GM21390 (cell line): ENCODE results near the gene GPR173.
A peak's percentile ranks its signal among the peaks of the same experiment; 100 is the strongest.

Experiments
- ATAC-seq: cut with Tn5 transposase; IDR thresholded peaks from one replicate; pipeline ENCODE4 v1.9.1; 2021; ENCODE audit not compliant: unreplicated experiment

The GPR173 gene

GRCh38 chrX:53088136-53088974 is 39.8 kb downstream of the GPR173 start:
- ATAC-seq = no peak

GRCh38 chrX:53089224-53089842 is 40.7 kb downstream of the GPR173 start:
- ATAC-seq = no peak

- ATAC-seq = no peak
Measured at GRCh38 chrX:53089925-53090324, 41.3 kb downstream of the GPR173 start.

GRCh38 chrX:53091354-53091753 is 42.8 kb downstream of the GPR173 start:
- ATAC-seq = no peak

- ATAC-seq = peak; percentile 51
Measured at GRCh38 chrX:53093177-53093655, 44.6 kb downstream of the GPR173 start.

GRCh38 chrX:53093748-53094581 is 45.4 kb downstream of the GPR173 start, which contains the start of gene KANTR:
TSS of gene KANTR (plus strand) at chrX:53094142. CDS start at chrX:53124273, 30,131 bp downstream.
- ATAC-seq = peak; percentile 70

- no peak for ATAC-seq
Measured at GRCh38 chrX:53094582-53094905, 46.0 kb downstream of the GPR173 start.

- ATAC-seq = no peak
Measured at GRCh38 chrX:53095796-53096195, 47.2 kb downstream of the GPR173 start.

- no peak for ATAC-seq
Measured at GRCh38 chrX:53114864-53115549, 66.4 kb downstream of the GPR173 start.

GRCh38 chrX:53115550-53115874 is 66.9 kb downstream of the GPR173 start:
- no peak for ATAC-seq

- no peak for ATAC-seq
Measured at GRCh38 chrX:53116101-53116500, 67.5 kb downstream of the GPR173 start.

GRCh38 chrX:53122013-53122412 is 73.4 kb downstream of the GPR173 start:
- ATAC-seq = no peak

GRCh38 chrX:53125506-53125905 is 76.9 kb downstream of the GPR173 start:
- ATAC-seq = no peak

- ATAC-seq = no peak
Measured at GRCh38 chrX:53126377-53126776, 77.8 kb downstream of the GPR173 start.

- no peak for ATAC-seq
Measured at GRCh38 chrX:53128097-53128749, 79.6 kb downstream of the GPR173 start.
